Endothelial cell of umbilical vein (primary cell): Measurements from ENCODE around the gene ARMH4. TPM values are rescaled to one million over a fixed set of nuclear protein-coding genes. Genes with fewer than 3 reads are reported as not detected.

Experiments
- BruUV-seq: library from RNA; stranded (reverse); fragments of 400-500 nt; replicated peaks from 2 replicates; lab custom pipeline; 2021; lab: Mats Ljungman, UMichigan
- CTCF ChIA-PET: fragments of 300-600, 350-600 bp; sonication (Branson Sonifier 250); formaldehyde crosslinking; loops from one replicate; lab custom pipeline; 2021; ENCODE audit warnings: antibody characterized with exemption, inconsistent platforms; lab: Charles Lee
- POLR2A ChIA-PET: fragments of 300-600, 350-600 bp; sonication (Branson Sonifier 250); formaldehyde crosslinking; loops from one replicate; lab custom pipeline; 2021; ENCODE audit warnings: antibody characterized with exemption, inconsistent platforms; lab: Charles Lee
- DNase-seq: peaks from one replicate; pipeline ENCODE4 v3.0.0-alpha.2; 2011; ENCODE audit warnings: low read depth, low spot score
- FAIRE-seq: peaks from 2 replicates; lab custom pipeline; 2011; peaks lifted over from hg19 to GRCh38; lab: Jason Lieb, UNC
- H2AFZ ChIP-seq: 2 replicates; pipeline ENCODE4 v1.6.0; 2012; ENCODE audit warnings: low read depth, low read length, control low read depth, inconsistent platforms
- H3K27ac ChIP-seq: 2 replicates; pipeline ENCODE4 v1.5.1; 2011; ENCODE audit warnings: low read depth, mild to moderate bottlenecking, control low read depth, low read length, moderate library complexity; ENCODE audit not compliant: insufficient read depth
- H3K27me3 ChIP-seq, 2 experiments: 2 replicates each; pipeline versions ENCODE4 v1.6.0 to v1.6.1; 2011; ENCODE audit warnings: low read length in 2 of 2, mixed read lengths in 1 of 2; ENCODE audit not compliant: control insufficient read depth in 2 of 2, insufficient read depth in 2 of 2
- H3K36me3 ChIP-seq, 2 experiments: 2 replicates in 1 of 2; 3 replicates in 1 of 2; pipeline ENCODE4 v1.5.1; 2011; ENCODE audit warnings: low read length in 2 of 2, mild to moderate bottlenecking in 1 of 2, moderate library complexity in 1 of 2; ENCODE audit not compliant: control insufficient read depth in 2 of 2, insufficient read depth in 2 of 2; ENCODE audit errors: extremely low read depth in 1 of 2
- H3K4me1 ChIP-seq: 3 replicates; pipeline ENCODE4 v1.5.1; 2011; ENCODE audit warnings: mild to moderate bottlenecking, low read length; ENCODE audit not compliant: control insufficient read depth, insufficient read depth; ENCODE audit errors: extremely low read depth
- H3K4me2 ChIP-seq: 2 replicates; pipeline ENCODE4 v1.6.1; 2011; ENCODE audit warnings: low read length, control low read depth, mixed read lengths; ENCODE audit not compliant: insufficient read depth
- H3K4me3 ChIP-seq, 3 experiments: fragments of 200-600 bp in 1 of 3; sonication (generic), shearing (Covaris generic) in 1 of 3; replicated peaks in 1 of 3; 2 replicates each; pipeline ENCODE4 v1.5.1; 2011 to 2016; ENCODE audit warnings: control low read depth in 3 of 3, low read length in 3 of 3, mild to moderate bottlenecking in 2 of 3, inconsistent platforms in 1 of 3, low read depth in 1 of 3, moderate library complexity in 1 of 3; ENCODE audit not compliant: insufficient read depth in 1 of 3
- H3K79me2 ChIP-seq: 2 replicates; pipeline ENCODE4 v1.6.0; 2012; ENCODE audit warnings: low read length, inconsistent platforms; ENCODE audit not compliant: control insufficient read depth, insufficient read depth
- H3K9ac ChIP-seq: replicated peaks from 2 replicates; pipeline ENCODE3; 2011; ENCODE audit warnings: low read length, control low read depth; ENCODE audit not compliant: insufficient read depth; ENCODE audit errors: extremely low read depth
- H3K9me1 ChIP-seq: replicated peaks from 3 replicates; pipeline ENCODE4 v1.6.0; 2011; ENCODE audit warnings: mild to moderate bottlenecking, low read length; ENCODE audit not compliant: control insufficient read depth, insufficient read depth; ENCODE audit errors: extremely low read depth
- H3K9me3 ChIP-seq: replicated peaks from 2 replicates; pipeline ENCODE4 v1.5.1; 2012; ENCODE audit warnings: low read length, inconsistent platforms; ENCODE audit not compliant: control insufficient read depth, insufficient read depth
- H4K20me1 ChIP-seq: replicated peaks from 2 replicates; pipeline ENCODE3; 2011; ENCODE audit warnings: mild to moderate bottlenecking, low read length; ENCODE audit not compliant: control insufficient read depth, insufficient read depth; ENCODE audit errors: extremely low read depth
- EZH2 ChIP-seq: IDR thresholded peaks from 2 replicates; pipeline ENCODE4 v1.6.1; 2012; ENCODE audit warnings: borderline replicate concordance, low read depth, mild to moderate bottlenecking, moderate library complexity, low read length, inconsistent platforms; ENCODE audit not compliant: severe bottlenecking
- FOS ChIP-seq: IDR thresholded peaks from 2 replicates; pipeline ENCODE4 v1.6.1; 2011; ENCODE audit warnings: mild to moderate bottlenecking, low read length, moderate library complexity, borderline replicate concordance; ENCODE audit not compliant: insufficient read depth
- GATA2 ChIP-seq: IDR thresholded peaks from 2 replicates; pipeline ENCODE4 v1.7.0; 2011; ENCODE audit warnings: low read depth, mild to moderate bottlenecking, moderate library complexity, mixed read lengths, low read length; ENCODE audit not compliant: insufficient read length, insufficient read depth
- JUN ChIP-seq: IDR thresholded peaks from 2 replicates; pipeline ENCODE4 v1.6.1; 2011; ENCODE audit warnings: borderline replicate concordance, low read depth; ENCODE audit not compliant: insufficient read length, insufficient read depth
- MYC ChIP-seq: IDR thresholded peaks from one replicate; pipeline ENCODE4 v1.6.1; 2011; ENCODE audit warnings: mild to moderate bottlenecking, low read depth, low read length
- POLR2A ChIP-seq: IDR thresholded peaks from 2 replicates; pipeline ENCODE4 v1.6.1; 2012; ENCODE audit warnings: low read depth, mild to moderate bottlenecking, control low read depth, low read length
- POLR2AphosphoS5 ChIP-seq: IDR thresholded peaks from 2 replicates; pipeline ENCODE4 v1.6.1; 2012; ENCODE audit warnings: low read depth, mild to moderate bottlenecking, control low read depth, low read length, moderate library complexity; ENCODE audit not compliant: insufficient read depth
- dilution Hi-C: fragments of 300-500 bp; cut with MboI; formaldehyde crosslinking; loops from one replicate; pipeline ENCODE4 v1.15.0; 2019; ENCODE audit warnings: low sequenced_read_pairs; ENCODE audit not compliant: extremely low pct_ligation_motif_present
- intact Hi-C: fragments of 100-400 bp; cut with micrococcal nuclease; formaldehyde crosslinking; loops from one replicate; pipeline ENCODE4 v1.10.0; 2022
- polyA plus RNA-seq, 4 experiments: library from polyadenylated mRNA; depleted of rRNA in 3 of 4; stranded (reverse) in 3 of 4; unstranded in 1 of 4; fragments of >200 nt; gene quantifications; 2 replicates each; pipeline versions ENCODE4 v1.2.1 to v1.2.3, GENCODE V29; 2011 to 2012; ENCODE audit warnings: missing spikeins in 1 of 4
- total RNA-seq: library from RNA; stranded (reverse); gene quantifications from 2 replicates; pipeline ENCODE4 v1.2.3, GENCODE V29; 2021
- TF ChIP-seq, protein P1 (sequence below): IDR thresholded peaks from 2 replicates; pipeline ENCODE4 v1.6.1; 2011; ENCODE audit not compliant: insufficient read depth, insufficient read length
- TF ChIP-seq, protein P2 (sequence below), 2 donors: IDR thresholded peaks; 1 replicate in 1 of 2; 2 replicates in 1 of 2; pipeline ENCODE4 v1.5.1; 2011; ENCODE audit warnings: low read length in 2 of 2, mild to moderate bottlenecking in 2 of 2, moderate library complexity in 2 of 2, control low read depth in 1 of 2, inconsistent platforms in 1 of 2, low read depth in 1 of 2; ENCODE audit not compliant: insufficient read depth in 1 of 2; ENCODE audit errors: extremely low read depth in 1 of 2

Gene ARMH4
- total and polyA plus RNA-seq, 2 donors (not counting 3 experiments of a cell fraction or from before 2014, with no cell fraction given): 1.1 to 3.0 TPM

DNA sequence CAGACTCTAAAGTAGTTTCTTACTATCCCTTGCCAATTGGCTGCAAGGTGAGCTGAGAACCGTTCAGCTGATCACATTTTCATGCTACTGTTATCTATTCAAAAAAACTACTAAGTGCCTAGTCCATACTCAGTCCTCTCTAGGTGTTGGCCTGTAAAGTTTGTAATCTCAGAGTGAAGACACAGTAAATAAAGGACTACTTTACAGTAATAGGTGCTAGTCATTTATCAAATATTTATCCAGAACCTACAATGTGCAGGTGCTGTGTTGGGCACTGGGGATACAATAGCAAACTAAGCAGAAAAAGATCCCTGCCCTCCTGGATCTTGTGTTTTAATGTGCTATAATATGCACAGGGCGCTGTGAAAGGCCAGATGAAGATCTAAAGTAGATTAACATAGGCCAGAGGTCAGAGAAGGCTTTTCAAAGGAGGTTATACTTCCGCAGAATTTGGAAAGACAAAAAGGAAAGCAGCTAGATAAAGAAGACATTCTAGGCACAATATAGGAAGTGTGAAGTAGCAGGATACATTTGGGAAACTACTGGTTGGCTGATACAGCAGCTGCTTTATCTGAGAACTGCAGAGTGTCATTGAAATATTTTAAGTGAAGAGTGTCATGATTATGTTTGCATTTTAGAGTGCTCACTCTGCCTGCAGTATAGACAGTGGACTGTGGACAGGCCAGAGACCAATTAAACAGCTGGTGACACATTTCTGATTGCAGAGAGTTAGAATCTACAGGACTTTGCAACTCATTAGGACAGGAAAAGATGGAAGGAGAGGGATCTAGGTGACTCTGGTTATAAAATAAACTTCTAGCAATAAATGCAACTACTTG, 40.0 kb upstream of the ARMH4 start:
- no TSS peak for BruUV-seq
- Histone ChIP-seq H3K4me3 (no peak overlapping the region), H3K9ac (no peak overlapping the region), H4K20me1 (no peaks in the 10 kb centered on the region), H3K27ac (no peak overlapping the region), H3K4me1 (peaks cover 3% of the 10 kb centered on the region), H3K4me2 (no peak overlapping the region), H2AFZ (no peak overlapping the region), H3K9me1 (no peaks in the 10 kb centered on the region), H3K36me3 (no peaks in the 10 kb centered on the region), H3K79me2 (no peaks in the 10 kb centered on the region), H3K9me3 (no peaks in the 10 kb centered on the region), H3K27me3 (peaks cover 14 to 29% of the 10 kb centered on the region in 2 experiments)
- CTCF ChIA-PET: interaction anchor here (0.7 kb wide), 1 partner anchor 8 kb away, joined by 3 read pairs; the partner anchor contains the start of gene ACTR10
- POLR2A ChIA-PET: no interaction called here
- DNase-seq (no peak), FAIRE-seq (no peak)
- dilution Hi-C loops: no loop called here
- intact Hi-C loops: no loop called here
- TF ChIP-seq JUN (no peak), POLR2A (no peak), EZH2 (no peak), GATA2 (no peak), FOS (no peak), MYC (no peak), POLR2AphosphoS5 (no peak)
- TF ChIP-seq, protein P1, sequence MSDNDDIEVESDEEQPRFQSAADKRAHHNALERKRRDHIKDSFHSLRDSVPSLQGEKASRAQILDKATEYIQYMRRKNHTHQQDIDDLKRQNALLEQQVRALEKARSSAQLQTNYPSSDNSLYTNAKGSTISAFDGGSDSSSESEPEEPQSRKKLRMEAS: no peak
- TF ChIP-seq, protein P2, sequence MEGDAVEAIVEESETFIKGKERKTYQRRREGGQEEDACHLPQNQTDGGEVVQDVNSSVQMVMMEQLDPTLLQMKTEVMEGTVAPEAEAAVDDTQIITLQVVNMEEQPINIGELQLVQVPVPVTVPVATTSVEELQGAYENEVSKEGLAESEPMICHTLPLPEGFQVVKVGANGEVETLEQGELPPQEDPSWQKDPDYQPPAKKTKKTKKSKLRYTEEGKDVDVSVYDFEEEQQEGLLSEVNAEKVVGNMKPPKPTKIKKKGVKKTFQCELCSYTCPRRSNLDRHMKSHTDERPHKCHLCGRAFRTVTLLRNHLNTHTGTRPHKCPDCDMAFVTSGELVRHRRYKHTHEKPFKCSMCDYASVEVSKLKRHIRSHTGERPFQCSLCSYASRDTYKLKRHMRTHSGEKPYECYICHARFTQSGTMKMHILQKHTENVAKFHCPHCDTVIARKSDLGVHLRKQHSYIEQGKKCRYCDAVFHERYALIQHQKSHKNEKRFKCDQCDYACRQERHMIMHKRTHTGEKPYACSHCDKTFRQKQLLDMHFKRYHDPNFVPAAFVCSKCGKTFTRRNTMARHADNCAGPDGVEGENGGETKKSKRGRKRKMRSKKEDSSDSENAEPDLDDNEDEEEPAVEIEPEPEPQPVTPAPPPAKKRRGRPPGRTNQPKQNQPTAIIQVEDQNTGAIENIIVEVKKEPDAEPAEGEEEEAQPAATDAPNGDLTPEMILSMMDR (IDR thresholded peaks at IDR 0.05; ENCODE audit: extremely low read depth in 1 of 2, insufficient read depth in 1 of 2, low read depth in 1 of 2, low read length in 2 of 2): no peak
